Body of pancreas (tissue), 4 donors: Measurements from ENCODE around the gene UBR3. TPM values are rescaled to one million over a fixed set of nuclear protein-coding genes. Genes with fewer than 3 reads are reported as not detected.
"Not testable (repeated sequence)": the region's sequence is repeated elsewhere in the genome, so short reads cannot be mapped to it uniquely, and the experiment has no call there.

Source experiments
- ATAC-seq: fragments of 150-250 bp; one replicate; pipeline ENCODE4 v1.9.1; 2016
- DNase-seq, 4 donors: peaks; one replicate each; pipeline ENCODE4 v3.0.0-alpha.2; 2019
- H3K27ac ChIP-seq, 4 donors: fragments of 200-600 bp; sonication (generic); 1 replicate in 3 of 4; 2 replicates in 1 of 4; pipeline versions ENCODE4 v1.5.1 to v1.6.1; 2016 to 2019; ENCODE audit warnings: mild to moderate bottlenecking in 1 of 4, mixed read lengths in 1 of 4, moderate library complexity in 1 of 4
- H3K27me3 ChIP-seq, 2 donors: fragments of 200-600 bp; sonication (generic); one replicate each; pipeline ENCODE4 v1.6.0; 2016; ENCODE audit warnings: mild to moderate bottlenecking in 1 of 2
- H3K36me3 ChIP-seq, 2 donors: fragments of 200-600 bp; sonication (generic); replicated peaks in 1 of 2; 2 replicates each; pipeline ENCODE4 v1.5.1; 2016; ENCODE audit warnings: low read depth in 2 of 2; ENCODE audit not compliant: insufficient read depth in 1 of 2
- H3K4me1 ChIP-seq: fragments of 200-600 bp; sonication (generic); one replicate; pipeline ENCODE4 v1.6.0; 2016
- H3K4me3 ChIP-seq, 2 donors: fragments of 200-600 bp; sonication (generic); 1 replicate in 1 of 2; 2 replicates in 1 of 2; pipeline ENCODE4 v1.5.1; 2016 to 2019
- H3K9me3 ChIP-seq, 3 donors: fragments of 200-600 bp; sonication (generic); 1 replicate in 2 of 3; 2 replicates in 1 of 3; pipeline ENCODE4 v1.5.1; 2016
- CTCF ChIP-seq, 7 experiments: fragments of 450-650 bp in 4 of 7; fragments of 200-600 bp in 3 of 7; sonication (generic) in 3 of 7; IDR thresholded peaks; one replicate each; pipeline ENCODE4 v1.5.1; 2016 to 2019; ENCODE audit warnings: antibody characterized with exemption in 7 of 7
- POLR2A ChIP-seq, 3 donors: fragments of 450-650 bp; IDR thresholded peaks; one replicate each; pipeline ENCODE4 v1.6.1; 2016; ENCODE audit warnings: antibody characterized with exemption in 3 of 3, mild to moderate bottlenecking in 2 of 3
- WGBS, 2 donors: methylation state at CpG; one replicate each; pipeline ENCODE4 v1.1.5; 2017; 5-methylcytosine and 5-hydroxymethylcytosine counted together
- intact Hi-C: fragments of 100-400 bp; cut with DNase I; formaldehyde crosslinking; loops from one replicate; pipeline ENCODE4 v1.15.1; 2023
- total RNA-seq, 2 donors: library from RNA; depleted of rRNA; stranded (reverse); fragments of >200 nt; gene quantifications; one replicate each; pipeline ENCODE4 v1.1.0, GENCODE V29; 2016

UBR3 gene
- total RNA-seq, 2 donors from 2014 or later, result 30.1 to 52.1 TPM

GRCh38 chr2:169859423-169859822, 32.2 kb downstream of the UBR3 start:
- DNase-seq, result no peak
- no peak for ATAC-seq
- Histone ChIP-seq H3K36me3 (no peaks in the 10 kb centered on the region), H3K4me1 (peaks cover 7% of the 10 kb centered on the region), H3K4me3 (no peak overlapping the region), H3K27me3 (no peaks in the 10 kb centered on the region), H3K9me3 (no peaks in the 10 kb centered on the region), H3K27ac (no peak overlapping the region)
- TF ChIP-seq CTCF (IDR thresholded peaks at IDR 0.05), result no peak
- no peak for TF ChIP-seq POLR2A (IDR thresholded peaks at IDR 0.05)
- WGBS, 2 donors, result 91 to 98% methylated on average over 4 of the region's 4 CpGs
- intact Hi-C loops, result no loop called here

- H3K27ac ChIP-seq, result no peak overlapping the region
- TF ChIP-seq CTCF (IDR thresholded peaks at IDR 0.05) (no peak), POLR2A (IDR thresholded peaks at IDR 0.05) (no peak)
- peaks cover 7% of the 10 kb centered on the region for H3K4me1 ChIP-seq
- intact Hi-C loops, result no loop called here
- 92 to 96% methylated on average over 4 of the region's 4 CpGs for WGBS, 2 donors
- H3K27me3 ChIP-seq, result no peaks in the 10 kb centered on the region
- H3K36me3 ChIP-seq, result no peaks in the 10 kb centered on the region
- DNase-seq (no peak), ATAC-seq (no peak)
- H3K9me3 ChIP-seq, result no peaks in the 10 kb centered on the region
- no peak overlapping the region for H3K4me3 ChIP-seq
Observed at GRCh38 chr2:169860149-169860548, 32.9 kb downstream of the UBR3 start.

GRCh38 chr2:169862816-169863215, 35.6 kb downstream of the UBR3 start:
- intact Hi-C loops, result no loop called here
- Histone ChIP-seq H3K27ac (no peak overlapping the region), H3K36me3 (no peaks in the 10 kb centered on the region), H3K4me3 (no peak overlapping the region), H3K27me3 (no peaks in the 10 kb centered on the region), H3K4me1 (peaks cover 7% of the 10 kb centered on the region), H3K9me3 (no peaks in the 10 kb centered on the region)
- DNase-seq (no peak), ATAC-seq (no peak)
- TF ChIP-seq POLR2A (IDR thresholded peaks at IDR 0.05) (no peak), CTCF (IDR thresholded peaks at IDR 0.05) (no peak)
- WGBS, 2 donors, result 87 to 89% methylated on average over 2 of the region's 2 CpGs

- Histone ChIP-seq H3K27ac (no peak overlapping the region), H3K9me3 (no peaks in the 10 kb centered on the region), H3K36me3 (no peaks in the 10 kb centered on the region), H3K4me3 (no peak overlapping the region), H3K27me3 (no peaks in the 10 kb centered on the region), H3K4me1 (peaks cover 7% of the 10 kb centered on the region)
- DNase-seq (no peak), ATAC-seq (no peak)
- intact Hi-C loops, result no loop called here
- TF ChIP-seq CTCF (IDR thresholded peaks at IDR 0.05) (no peak), POLR2A (IDR thresholded peaks at IDR 0.05) (no peak)
- WGBS, 2 donors, result 93% methylated on average over 2 of the region's 2 CpGs
Observed at GRCh38 chr2:169865492-169865891, 38.2 kb downstream of the UBR3 start.

GRCh38 chr2:169866230-169866629, 39.0 kb downstream of the UBR3 start:
- ATAC-seq, result not testable (repeated sequence)
- WGBS, 2 donors, result 97 to 99% methylated on average over 6 of the region's 6 CpGs

More at GRCh38 chr2:169866230-169866629, 39.0 kb downstream of the UBR3 start:
- H3K4me1 ChIP-seq, H3K36me3 ChIP-seq, DNase-seq, intact Hi-C loops, H3K27me3 ChIP-seq, H3K4me3 ChIP-seq, H3K9me3 ChIP-seq, H3K27ac ChIP-seq: not testable (repeated sequence)
